ENCODE results near the gene MT2A. TPM values are rescaled to one million over a fixed set of nuclear protein-coding genes. Genes with fewer than 3 reads are reported as not detected.

Gene MT2A
- total and polyA plus RNA-seq, 7 experiments from 2014 or later: 15.0 to 435 (median 40.7) TPM

GRCh38 chr16:56625943-56626654, 17.7 kb downstream of the MT2A start:
- Histone ChIP-seq H3K4me3 (ENCODE audit: low read length) (peak overlapping the region; percentile 54), H3K4me1 (ENCODE audit: control insufficient read depth in 2 of 2, insufficient read depth in 2 of 2, low read length in 2 of 2) (peaks cover 0 to 13% of the 10 kb centered on the region in 2 donors), H3K27me3 (ENCODE audit: control insufficient read depth in 2 of 2, insufficient read depth in 2 of 2, low read length in 2 of 2) (no peaks in the 10 kb centered on the region), H3K36me3 (ENCODE audit: control insufficient read depth in 2 of 3, insufficient read depth in 3 of 3, low read length in 3 of 3) (no peaks in the 10 kb centered on the region), H3K27ac (ENCODE audit: low read depth, low read length) (no peak overlapping the region), H3K9me3 (ENCODE audit: control insufficient read depth in 2 of 3, low read length in 3 of 3) (no peaks in the 10 kb centered on the region)
- intact Hi-C loops (cut with micrococcal nuclease): loop anchor here (1.0 to 5.0 kb wide), 5 partner anchors 9 to 56 kb away; partner anchors contain the start of genes MT2A (in 2 of the 2) and MT1X (in 1 of the 2)
- DNase-seq (no peak), ATAC-seq (peak; percentile 35)
- Mint-ChIP-seq H3K27ac (peak overlapping the region in 7 of 9 donors; percentile 33 to 95 (median 82)), H3K4me1 (peaks cover 11 to 27% (median 15%) of the 10 kb centered on the region in 7 donors), H3K36me3 (peaks cover 0 to 2% (median 0%) of the 10 kb centered on the region in 5 donors), H3K4me3 (peak overlapping the region; percentile 76 to 98 (median 89)), H3K27me3 (peaks cover 13 to 20% (median 17%) of the 10 kb centered on the region in 5 donors), H3K9me3 (no peaks in the 10 kb centered on the region)
- ChIA-PET POLR2A (interaction anchor here (1.0 to 1.4 kb wide), 2 partner anchors 9 to 16 kb away, joined by 3 read pairs; no protein-coding TSS in a partner anchor), CTCF (interaction anchor here (0.6 kb wide), 1 partner anchor 75 kb away, joined by 3 read pairs; no protein-coding TSS in a partner anchor)

GRCh38 chr16:56626685-56627084, 18.3 kb downstream of the MT2A start:
- intact Hi-C loops (cut with micrococcal nuclease): loop anchor here in 1 of 2 donors (5.0 kb wide), 1 partner anchor 49 kb away; no protein-coding TSS in a partner anchor
- POLR2A ChIA-PET: interaction anchor here (0.6 to 1.4 kb wide), 2 partner anchors 9 to 541 kb away, joined by 3 read pairs; no protein-coding TSS in a partner anchor
- no peak for ATAC-seq

GRCh38 chr16:56628486-56629350, 20.3 kb downstream of the MT2A start:
- Mint-ChIP-seq H3K4me3 (no peak overlapping the region), H3K27me3 (peaks cover 34 to 41% (median 40%) of the 10 kb centered on the region in 5 donors), H3K9me3 (peaks cover 0 to 2% (median 0%) of the 10 kb centered on the region in 11 donors), H3K27ac (no peak overlapping the region), H3K36me3 (peaks cover 0 to 4% (median 0%) of the 10 kb centered on the region in 5 donors), H3K4me1 (peaks cover 15 to 35% (median 23%) of the 10 kb centered on the region in 7 donors)
- ATAC-seq (no peak), DNase-seq (no peak)
- ChIA-PET POLR2A (no interaction called here), CTCF (interaction anchor here (0.6 kb wide), 2 partner anchors 24 to 78 kb away, joined by 3 to 5 read pairs; no protein-coding TSS in a partner anchor)
- no peak overlapping the region for H3K27ac ChIP-seq (ENCODE audit: low read depth, low read length)
- intact Hi-C loops (cut with micrococcal nuclease): loop anchor here in 1 of 2 donors (5.0 kb wide), 1 partner anchor 51 kb away; no protein-coding TSS in a partner anchor
- peaks cover 0 to 15% of the 10 kb centered on the region in 2 donors for H3K27me3 ChIP-seq (ENCODE audit: control insufficient read depth in 2 of 2, insufficient read depth in 2 of 2, low read length in 2 of 2)
- H3K9me3 ChIP-seq (ENCODE audit: control insufficient read depth in 2 of 3, low read length in 3 of 3): no peaks in the 10 kb centered on the region
- H3K4me1 ChIP-seq (ENCODE audit: control insufficient read depth in 2 of 2, insufficient read depth in 2 of 2, low read length in 2 of 2): peaks cover 4 to 13% of the 10 kb centered on the region in 2 donors
- H3K4me3 ChIP-seq (ENCODE audit: low read length): no peak overlapping the region
- no peaks in the 10 kb centered on the region for H3K36me3 ChIP-seq (ENCODE audit: control insufficient read depth in 2 of 3, insufficient read depth in 3 of 3, low read length in 3 of 3)

More at GRCh38 chr16:56626685-56627084, 18.3 kb downstream of the MT2A start:
- Histone ChIP-seq H3K27me3 (ENCODE audit: control insufficient read depth in 2 of 2, insufficient read depth in 2 of 2, low read length in 2 of 2) (peaks cover 0 to 2% of the 10 kb centered on the region in 2 donors), H3K4me1 (ENCODE audit: control insufficient read depth in 2 of 2, insufficient read depth in 2 of 2, low read length in 2 of 2) (peaks cover 0 to 13% of the 10 kb centered on the region in 2 donors), H3K9me3 (ENCODE audit: control insufficient read depth in 2 of 3, low read length in 3 of 3) (no peaks in the 10 kb centered on the region), H3K4me3 (ENCODE audit: low read length) (no peak overlapping the region), H3K36me3 (ENCODE audit: control insufficient read depth in 2 of 3, insufficient read depth in 3 of 3, low read length in 3 of 3) (no peaks in the 10 kb centered on the region), H3K27ac (ENCODE audit: low read depth, low read length) (no peak overlapping the region)
- no peaks in the 10 kb centered on the region for H3K9me3 Mint-ChIP-seq
- peaks cover 19 to 25% (median 23%) of the 10 kb centered on the region in 5 donors for H3K27me3 Mint-ChIP-seq
- H3K4me1 Mint-ChIP-seq: peaks cover 12 to 29% (median 16%) of the 10 kb centered on the region in 7 donors
- H3K27ac Mint-ChIP-seq: no peak overlapping the region
- peak overlapping the region in 5 of 10 donors; percentile 12 to 98 (median 88) for H3K4me3 Mint-ChIP-seq
- CTCF ChIA-PET: interaction anchor here (0.6 kb wide), 1 partner anchor 75 kb away, joined by 3 read pairs; no protein-coding TSS in a partner anchor
- no peak for DNase-seq
- H3K36me3 Mint-ChIP-seq: peaks cover 0 to 2% (median 0%) of the 10 kb centered on the region in 5 donors

- intact Hi-C loops (cut with micrococcal nuclease): loop anchor here in 1 of 2 donors (5.0 kb wide), 1 partner anchor 52 kb away; no protein-coding TSS in a partner anchor
- CTCF ChIA-PET: interaction anchor here (0.6 kb wide), 1 partner anchor 77 kb away, joined by 3 read pairs; no protein-coding TSS in a partner anchor
- peaks cover 0 to 2% (median 0%) of the 10 kb centered on the region in 11 donors for H3K9me3 Mint-ChIP-seq
- peaks cover 0 to 4% (median 0%) of the 10 kb centered on the region in 5 donors for H3K36me3 Mint-ChIP-seq
- no peak overlapping the region for H3K27ac Mint-ChIP-seq
- Histone ChIP-seq H3K4me3 (ENCODE audit: low read length) (no peak overlapping the region), H3K9me3 (ENCODE audit: control insufficient read depth in 2 of 3, low read length in 3 of 3) (no peaks in the 10 kb centered on the region), H3K27me3 (ENCODE audit: control insufficient read depth in 2 of 2, insufficient read depth in 2 of 2, low read length in 2 of 2) (peaks cover 3 to 19% of the 10 kb centered on the region in 2 donors), H3K27ac (ENCODE audit: low read depth, low read length) (no peak overlapping the region), H3K36me3 (ENCODE audit: control insufficient read depth in 2 of 3, insufficient read depth in 3 of 3, low read length in 3 of 3) (no peaks in the 10 kb centered on the region), H3K4me1 (ENCODE audit: control insufficient read depth in 2 of 2, insufficient read depth in 2 of 2, low read length in 2 of 2) (peaks cover 4 to 14% of the 10 kb centered on the region in 2 donors)
- H3K4me1 Mint-ChIP-seq: peaks cover 15 to 36% (median 23%) of the 10 kb centered on the region in 7 donors
- no peak for ATAC-seq
- peaks cover 41 to 50% (median 48%) of the 10 kb centered on the region in 5 donors for H3K27me3 Mint-ChIP-seq
- no peak for DNase-seq
- no peak overlapping the region for H3K4me3 Mint-ChIP-seq
- POLR2A ChIA-PET: no interaction called here
Measured at GRCh38 chr16:56629531-56629930, 21.1 kb downstream of the MT2A start.

- H3K36me3 ChIP-seq (ENCODE audit: control insufficient read depth in 2 of 3, insufficient read depth in 3 of 3, low read length in 3 of 3): no peaks in the 10 kb centered on the region
- peak; percentile 35 for ATAC-seq
- peaks cover 4 to 16% of the 10 kb centered on the region in 2 donors for H3K4me1 ChIP-seq (ENCODE audit: control insufficient read depth in 2 of 2, insufficient read depth in 2 of 2, low read length in 2 of 2)
- Mint-ChIP-seq H3K4me1 (peaks cover 15 to 36% (median 24%) of the 10 kb centered on the region in 7 donors), H3K27me3 (peaks cover 47 to 55% (median 49%) of the 10 kb centered on the region in 5 donors), H3K4me3 (no peak overlapping the region), H3K27ac (no peak overlapping the region), H3K9me3 (peaks cover 0 to 4% (median 0%) of the 10 kb centered on the region in 11 donors), H3K36me3 (peaks cover 0 to 4% (median 0%) of the 10 kb centered on the region in 5 donors)
- H3K4me3 ChIP-seq (ENCODE audit: low read length): no peak overlapping the region
- no peak overlapping the region for H3K27ac ChIP-seq (ENCODE audit: low read depth, low read length)
- DNase-seq: no peak
- H3K9me3 ChIP-seq (ENCODE audit: control insufficient read depth in 2 of 3, low read length in 3 of 3): no peaks in the 10 kb centered on the region
- H3K27me3 ChIP-seq (ENCODE audit: control insufficient read depth in 2 of 2, insufficient read depth in 2 of 2, low read length in 2 of 2): peaks cover 3 to 24% of the 10 kb centered on the region in 2 donors
- CTCF ChIA-PET: no interaction called here
- POLR2A ChIA-PET: interaction anchor here (0.7 to 1.5 kb wide), 2 partner anchors 13 to 110 kb away, joined by 3 to 4 read pairs; no protein-coding TSS in a partner anchor
- intact Hi-C loops (cut with micrococcal nuclease): no loop called here
Measured at GRCh38 chr16:56630134-56630533, 21.8 kb downstream of the MT2A start.

All from naive thymus-derived CD4-positive, alpha-beta T cell (primary cell).